Hematopoietic multipotent progenitor cell treated with erythropoietin and hydrocortisone succinate and interleukin-3 and kit ligand, for 17 days (in vitro differentiated cells): ENCODE data around the gene PLD1.
A peak's percentile ranks its signal among the peaks of the same experiment; 100 is the strongest.
"Not testable (repeated sequence)": the region's sequence is repeated elsewhere in the genome, so short reads cannot be mapped to it uniquely, and the experiment has no call there.

Source experiments
- DNase-seq: peaks from one replicate; pipeline ENCODE4 v3.0.0-alpha.2; 2015; ENCODE audit warnings: low spot score

The PLD1 gene

GRCh38 chr3:171817074-171817800 lies 7.0 kb upstream of the PLD1 start:
- DNase-seq, result no peak

GRCh38 chr3:171815973-171816595 lies 5.8 kb upstream of the PLD1 start:
- no peak for DNase-seq

- DNase-seq, result not testable (repeated sequence)
Observed at GRCh38 chr3:171814662-171815061, 4.4 kb upstream of the PLD1 start.

DNA sequence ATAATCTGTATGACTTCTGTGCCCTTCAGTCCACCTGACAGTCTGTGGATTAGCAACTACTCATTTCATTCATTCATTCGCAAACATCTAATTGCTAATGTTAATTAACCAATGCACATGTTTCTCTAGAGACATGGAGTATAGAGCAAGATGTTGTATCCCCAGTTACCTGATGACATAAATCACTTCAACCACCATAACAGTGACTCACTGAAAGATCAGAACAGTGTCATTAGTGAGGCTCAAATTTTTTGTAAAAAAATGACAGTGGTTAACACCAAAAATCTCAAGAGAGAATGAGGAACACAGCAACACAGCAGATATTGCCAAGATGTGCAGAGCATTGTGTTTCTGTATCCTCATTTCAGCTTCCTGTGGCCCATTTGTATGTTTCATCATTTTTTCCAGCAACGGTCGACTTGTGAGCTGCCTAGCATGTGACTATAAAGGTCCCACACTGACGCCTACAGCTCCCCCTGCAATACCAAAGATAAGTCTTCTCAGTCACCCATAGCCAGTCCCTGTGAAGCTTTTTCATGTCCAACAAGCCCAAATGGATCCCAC lies 3.7 kb upstream of the PLD1 start:
- DNase-seq, result no peak

DNA sequence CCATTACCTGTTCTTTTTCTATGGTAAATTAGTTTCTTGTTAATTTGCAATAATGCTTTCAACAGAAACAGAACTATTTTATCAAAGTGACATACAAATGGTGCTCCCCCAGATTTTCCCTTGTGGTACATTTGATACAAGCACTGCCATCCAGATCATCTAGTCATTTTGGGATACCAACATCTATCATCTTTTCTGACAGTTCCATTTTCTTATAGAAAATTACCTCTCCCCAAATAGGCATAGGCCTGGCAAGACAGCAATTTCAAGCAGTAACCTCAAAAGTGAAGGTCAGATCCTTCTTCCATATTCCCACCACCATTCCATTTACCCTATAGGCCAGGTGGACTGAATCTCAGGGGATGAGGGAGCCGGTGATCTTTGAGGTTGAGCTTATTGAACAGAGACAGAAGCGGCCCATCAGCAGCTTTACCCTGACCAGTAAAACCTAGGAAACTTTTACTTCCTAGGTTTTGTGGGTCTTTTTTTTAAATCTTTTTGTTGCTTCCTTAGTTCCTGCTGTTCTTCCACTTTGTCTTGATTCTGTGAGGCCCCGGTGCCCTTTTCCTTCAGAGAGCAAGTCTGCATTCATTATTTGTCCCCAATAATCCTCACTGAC lies 3.1 kb upstream of the PLD1 start:
- no peak for DNase-seq

- no peak for DNase-seq
Observed at GRCh38 chr3:171812811-171813210, 2.5 kb upstream of the PLD1 start.

DNA sequence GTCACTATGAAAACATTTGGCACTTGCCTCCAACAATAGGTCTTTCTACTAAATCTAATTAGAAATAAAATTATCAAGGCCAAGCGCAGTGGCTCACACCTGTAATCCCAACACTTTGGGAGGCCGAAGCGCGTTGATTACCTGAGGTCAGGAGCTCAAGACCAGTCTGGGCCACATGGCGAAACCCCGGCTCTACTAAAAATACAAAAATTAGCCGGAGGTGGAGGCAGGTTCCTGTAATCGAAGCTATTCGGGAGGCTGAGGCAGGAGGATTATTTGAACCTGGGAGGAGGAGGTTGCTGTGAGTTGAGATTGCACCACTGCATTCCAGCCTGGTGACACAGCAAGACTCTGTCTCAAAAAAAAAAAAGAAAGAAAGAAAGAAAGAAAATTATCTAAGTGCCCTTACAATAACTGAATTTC lies 1.6 kb upstream of the PLD1 start:
- no peak for DNase-seq

GRCh38 chr3:171811295-171811912 lies 1.1 kb upstream of the PLD1 start:
- no peak for DNase-seq

DNA sequence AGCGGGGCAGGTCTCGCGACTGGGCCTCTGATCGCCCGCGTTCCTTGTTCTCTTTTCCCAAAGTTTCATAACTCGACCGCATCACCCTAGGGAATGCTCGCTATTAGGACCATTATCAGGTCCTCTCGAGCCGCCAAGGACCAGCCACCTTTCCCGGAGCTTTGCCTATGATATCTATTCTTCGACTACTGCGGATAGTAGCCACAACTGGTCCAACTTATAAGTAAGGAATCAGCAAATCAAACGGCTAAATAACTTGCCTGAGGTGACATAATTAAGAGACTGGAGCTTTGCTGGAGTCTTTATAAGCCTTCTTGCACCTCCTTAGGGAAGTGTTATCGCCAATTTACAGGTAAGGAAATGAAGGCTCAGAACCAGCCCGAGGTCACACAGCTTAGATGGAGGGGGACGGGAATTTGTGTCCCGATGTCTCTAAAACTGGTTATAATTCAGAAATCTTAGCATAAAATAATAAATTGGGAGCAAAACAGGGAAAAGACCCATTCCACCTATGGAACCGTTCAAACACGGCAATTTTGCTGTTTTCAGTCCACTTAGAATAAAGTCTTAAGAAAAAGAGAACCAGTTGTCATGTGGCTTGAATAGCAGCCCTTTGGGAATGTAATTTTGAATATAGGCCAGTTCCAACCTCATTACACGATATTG lies 479 bp upstream of the PLD1 start:
- DNase-seq, result no peak

- no peak for DNase-seq
Observed at GRCh38 chr3:171809611-171809860, 747 bp downstream of the PLD1 start.

GRCh38 chr3:171807806-171808205 lies 2.5 kb downstream of the PLD1 start:
- no peak for DNase-seq

GRCh38 chr3:171807129-171807675 lies 3.1 kb downstream of the PLD1 start:
- DNase-seq, result no peak

DNA sequence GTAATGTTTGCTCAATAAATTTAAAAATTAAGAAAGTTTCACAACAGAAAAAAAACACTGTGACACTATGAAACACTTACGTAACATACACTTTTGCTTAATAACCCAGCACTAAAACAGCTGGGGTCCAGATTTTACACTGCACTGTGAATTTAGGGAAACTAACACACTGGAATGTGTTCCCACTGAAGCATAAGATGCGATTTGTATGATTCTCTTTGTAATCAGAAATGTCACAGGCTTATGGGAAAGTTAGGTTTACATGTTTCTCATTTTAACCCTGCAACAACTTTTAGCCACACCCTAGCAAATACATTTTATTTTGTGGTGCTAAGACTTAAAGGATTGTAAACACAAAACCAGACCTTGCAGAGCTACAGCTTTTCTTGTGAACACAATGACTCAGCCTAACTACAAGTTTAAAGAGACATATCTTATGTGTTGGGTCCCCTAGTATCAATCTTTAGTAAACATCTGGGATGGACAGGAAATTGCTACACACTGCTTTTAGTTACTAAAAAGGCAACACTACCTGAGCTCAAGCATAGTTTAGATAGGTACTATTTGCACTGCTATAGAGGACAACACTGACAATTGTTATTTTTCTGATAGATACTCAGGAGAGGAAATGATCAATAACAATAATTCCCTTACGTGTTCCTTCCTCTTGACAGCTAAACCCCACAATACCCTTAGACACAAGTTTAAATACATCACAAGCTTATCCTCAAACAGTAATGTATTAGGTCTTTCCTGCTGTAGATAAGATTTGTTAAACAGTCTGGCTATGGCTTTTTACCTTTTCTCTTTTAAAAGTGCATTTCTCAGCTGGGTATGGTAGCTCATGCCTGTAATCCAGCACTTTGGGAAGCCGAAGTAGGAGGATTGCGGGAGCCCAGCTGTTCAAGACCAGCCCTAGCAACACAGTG lies 3.8 kb downstream of the PLD1 start:
- peak; percentile 14 for DNase-seq

GRCh38 chr3:171805687-171806086 lies 4.6 kb downstream of the PLD1 start:
- DNase-seq, result no peak

- DNase-seq, result no peak
Observed at GRCh38 chr3:171804618-171805389, 5.5 kb downstream of the PLD1 start.

DNA sequence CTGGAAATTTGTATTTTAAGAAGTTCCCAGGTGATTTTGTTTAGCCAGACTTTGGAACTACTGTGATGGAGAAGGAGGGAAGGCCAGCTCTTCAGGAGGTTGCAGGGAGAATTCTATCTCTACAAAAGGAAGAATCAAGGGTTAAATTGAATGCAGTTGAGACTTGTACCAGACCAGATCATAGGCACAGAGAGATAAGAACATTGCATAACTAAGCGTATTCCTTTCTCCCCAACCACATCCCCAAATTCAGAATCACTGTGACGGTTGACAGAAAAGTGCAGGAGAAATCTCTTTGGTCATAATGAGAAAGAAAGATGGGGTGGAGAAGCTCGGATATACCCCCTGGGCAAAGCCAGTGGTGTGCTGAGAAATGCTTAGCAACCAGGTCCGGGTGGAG lies 7.2 kb downstream of the PLD1 start:
- DNase-seq, result no peak

DNA sequence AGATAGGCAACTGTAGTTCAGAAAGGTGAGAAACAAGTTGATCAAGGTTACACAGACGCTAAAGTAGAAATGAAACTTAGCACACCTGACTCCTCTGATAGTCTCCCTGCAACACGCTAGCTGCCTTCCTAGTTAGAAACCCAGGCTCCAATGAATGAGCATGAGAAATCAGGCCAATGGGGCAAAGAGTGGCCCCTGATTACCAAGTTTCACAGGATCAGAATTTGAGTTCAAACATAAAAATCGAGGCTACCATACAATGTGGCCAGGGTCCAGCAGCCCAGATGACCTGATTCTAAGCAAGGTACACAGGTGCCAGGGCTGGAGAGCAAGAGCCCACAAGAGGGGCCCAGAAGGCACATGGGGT lies 7.7 kb downstream of the PLD1 start:
- DNase-seq, result no peak

DNA sequence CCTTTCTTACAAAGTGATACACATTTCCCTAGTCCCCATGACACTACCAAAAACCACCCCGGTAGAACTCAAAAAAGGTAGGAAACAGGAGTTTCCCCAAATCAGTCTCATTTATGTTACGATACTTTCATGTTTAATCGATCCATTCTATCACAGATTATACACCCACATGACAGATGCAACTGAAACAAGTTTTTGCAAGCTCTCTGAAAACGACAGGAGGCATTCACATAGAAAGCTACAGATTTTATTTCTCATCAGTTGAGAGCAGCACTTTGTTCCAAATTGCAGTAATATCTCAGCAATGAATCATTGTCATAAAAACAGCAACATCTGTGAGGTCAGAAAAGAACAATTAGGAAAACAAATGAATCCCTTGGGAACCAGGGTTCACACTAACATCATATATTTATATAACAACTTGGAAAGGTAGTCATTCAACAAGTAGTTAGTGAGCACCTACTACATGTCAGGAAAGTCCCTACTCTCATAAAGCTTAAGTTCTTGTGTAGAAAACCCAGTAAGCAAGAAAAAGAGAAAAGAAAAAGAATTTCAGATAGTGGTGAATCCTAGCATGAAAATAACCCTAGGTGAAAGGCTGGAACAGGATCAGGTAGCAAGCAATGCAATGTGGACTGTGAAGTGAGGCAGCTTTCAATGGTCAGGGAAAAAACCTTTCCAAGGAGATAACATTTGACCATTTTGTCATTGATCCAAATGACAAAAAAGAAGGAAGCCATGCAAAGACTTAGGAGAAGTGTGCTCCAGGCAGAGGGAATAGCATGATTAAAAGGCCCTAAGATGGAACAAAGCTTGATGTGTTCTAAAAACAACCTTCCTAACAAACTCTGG lies 8.3 kb downstream of the PLD1 start:
- DNase-seq, result no peak

GRCh38 chr3:171799501-171799900 lies 10.8 kb downstream of the PLD1 start:
- DNase-seq, result no peak
